GM12801 (cell line): ENCODE results near the gene PRDM11.

ENCODE experiments used
- TF ChIP-seq, protein P1 (sequence below): IDR thresholded peaks from one replicate; pipeline ENCODE4 v1.5.1; 2011; ENCODE audit warnings: control low read depth; ENCODE audit not compliant: insufficient read length; ENCODE audit errors: extremely low read depth

The PRDM11 gene

GRCh38 chr11:45226901-45227300 lies 80.5 kb downstream of the PRDM11 start:
- TF ChIP-seq, protein P1, sequence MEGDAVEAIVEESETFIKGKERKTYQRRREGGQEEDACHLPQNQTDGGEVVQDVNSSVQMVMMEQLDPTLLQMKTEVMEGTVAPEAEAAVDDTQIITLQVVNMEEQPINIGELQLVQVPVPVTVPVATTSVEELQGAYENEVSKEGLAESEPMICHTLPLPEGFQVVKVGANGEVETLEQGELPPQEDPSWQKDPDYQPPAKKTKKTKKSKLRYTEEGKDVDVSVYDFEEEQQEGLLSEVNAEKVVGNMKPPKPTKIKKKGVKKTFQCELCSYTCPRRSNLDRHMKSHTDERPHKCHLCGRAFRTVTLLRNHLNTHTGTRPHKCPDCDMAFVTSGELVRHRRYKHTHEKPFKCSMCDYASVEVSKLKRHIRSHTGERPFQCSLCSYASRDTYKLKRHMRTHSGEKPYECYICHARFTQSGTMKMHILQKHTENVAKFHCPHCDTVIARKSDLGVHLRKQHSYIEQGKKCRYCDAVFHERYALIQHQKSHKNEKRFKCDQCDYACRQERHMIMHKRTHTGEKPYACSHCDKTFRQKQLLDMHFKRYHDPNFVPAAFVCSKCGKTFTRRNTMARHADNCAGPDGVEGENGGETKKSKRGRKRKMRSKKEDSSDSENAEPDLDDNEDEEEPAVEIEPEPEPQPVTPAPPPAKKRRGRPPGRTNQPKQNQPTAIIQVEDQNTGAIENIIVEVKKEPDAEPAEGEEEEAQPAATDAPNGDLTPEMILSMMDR: no peak

DNA sequence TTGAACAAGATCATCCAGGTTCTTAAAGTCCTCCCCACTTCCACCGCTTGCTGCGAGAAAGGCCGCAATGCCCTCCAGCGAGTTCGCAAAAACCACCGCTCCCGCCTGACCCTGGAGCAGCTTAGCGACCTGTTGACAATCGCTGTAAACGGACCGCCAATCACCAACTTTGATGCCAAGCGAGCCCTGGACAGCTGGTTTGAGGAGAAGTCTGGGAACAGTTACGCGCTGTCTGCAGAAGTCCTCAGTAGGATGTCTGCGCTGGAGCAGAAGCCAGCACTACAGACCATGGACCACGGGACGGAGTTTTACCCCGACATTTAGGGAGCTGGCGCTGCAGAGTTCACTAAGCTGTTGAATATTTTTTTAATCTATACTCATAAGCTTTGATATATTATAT lies 81.4 kb downstream of the PRDM11 start:
- TF ChIP-seq, protein P1: no peak

DNA sequence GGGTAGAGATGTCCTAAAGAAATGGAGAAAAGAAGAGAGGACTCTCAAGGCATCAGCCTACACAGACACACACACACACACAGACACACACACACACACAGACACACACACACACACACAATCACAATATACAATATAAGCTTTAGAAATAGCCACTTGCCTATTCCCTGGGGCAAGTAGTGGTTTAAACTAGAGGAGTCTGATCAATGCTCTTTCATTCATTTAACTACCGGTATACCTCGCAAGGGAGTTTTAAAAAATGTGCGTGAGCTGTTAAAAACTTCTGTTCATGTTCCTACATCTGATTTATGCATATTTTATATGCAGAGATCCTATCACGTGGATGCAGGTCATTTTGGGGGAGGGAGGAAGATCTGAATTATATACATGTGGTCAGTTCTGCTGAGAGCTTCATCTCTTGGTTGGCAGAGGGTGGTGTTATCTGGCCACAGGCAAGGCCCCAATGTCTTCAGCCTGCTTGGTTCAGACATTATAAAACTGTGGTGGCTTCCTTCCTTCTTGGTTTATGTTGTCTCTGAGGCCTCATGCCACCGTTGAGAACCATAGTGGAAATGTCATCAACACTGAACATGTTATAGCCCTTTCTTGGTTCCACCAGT lies 83.1 kb downstream of the PRDM11 start:
- TF ChIP-seq, protein P1: no peak

GRCh38 chr11:45232341-45233080 lies 86.1 kb downstream of the PRDM11 start:
- TF ChIP-seq, protein P1: no peak

- TF ChIP-seq, protein P1: no peak
Measured at GRCh38 chr11:45233121-45233803, 86.8 kb downstream of the PRDM11 start.

DNA sequence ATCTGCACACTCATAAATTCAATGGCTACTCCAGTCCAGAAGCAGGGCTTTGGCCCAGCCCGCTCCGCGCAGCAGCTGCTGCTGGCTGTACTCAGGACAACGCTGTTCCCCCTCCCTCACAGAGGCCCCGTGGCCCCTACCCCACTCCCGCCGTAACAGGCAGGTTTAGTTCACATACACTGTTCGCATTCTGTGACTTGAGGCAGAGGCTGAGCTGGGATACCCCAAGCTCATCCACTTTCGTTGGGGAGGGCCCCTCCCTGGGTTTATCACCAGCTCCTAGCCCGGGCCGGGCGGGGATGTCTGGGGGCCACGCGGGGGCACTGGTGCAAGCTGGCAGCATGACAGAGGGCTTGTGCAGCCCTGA lies 87.3 kb downstream of the PRDM11 start:
- TF ChIP-seq, protein P1: no peak

DNA sequence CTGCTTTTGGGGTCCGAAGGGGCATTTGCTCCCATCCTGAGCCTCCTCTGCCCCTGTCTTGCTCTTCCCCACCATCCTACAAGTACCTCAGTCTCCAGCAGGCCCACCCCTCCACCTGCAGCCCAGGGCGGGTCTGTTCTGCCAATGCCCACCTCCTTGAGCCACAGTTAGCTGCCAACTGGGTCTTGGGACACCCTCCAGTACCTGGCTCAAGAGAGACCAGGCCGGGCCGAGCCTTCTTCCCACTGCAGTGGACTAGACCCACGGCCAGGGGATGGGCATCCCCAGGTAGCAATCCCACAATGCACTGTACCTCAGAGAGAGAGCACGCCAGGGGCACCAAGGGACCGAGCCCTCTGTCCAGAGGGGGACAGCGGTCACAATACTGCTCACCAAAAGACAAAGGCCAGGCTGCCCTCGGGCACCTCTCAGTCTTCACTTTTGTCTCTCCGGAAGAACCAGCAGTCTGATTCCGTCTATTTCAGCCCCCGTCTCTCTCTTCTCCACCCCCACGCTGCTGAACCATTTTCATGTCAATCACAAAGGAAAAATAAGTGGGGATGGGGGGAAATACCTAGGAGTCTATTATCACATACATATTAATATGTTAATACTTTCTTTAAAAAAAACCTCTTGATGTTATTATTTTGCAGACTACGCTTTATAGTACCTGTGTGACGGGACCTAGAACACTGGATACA lies 88.0 kb downstream of the PRDM11 start:
- TF ChIP-seq, protein P1: no peak
